ENCODE results near the gene AMIGO3. TPM values are rescaled to one million over a fixed set of nuclear protein-coding genes. Genes with fewer than 3 reads are reported as not detected.

The AMIGO3 gene, protein sequence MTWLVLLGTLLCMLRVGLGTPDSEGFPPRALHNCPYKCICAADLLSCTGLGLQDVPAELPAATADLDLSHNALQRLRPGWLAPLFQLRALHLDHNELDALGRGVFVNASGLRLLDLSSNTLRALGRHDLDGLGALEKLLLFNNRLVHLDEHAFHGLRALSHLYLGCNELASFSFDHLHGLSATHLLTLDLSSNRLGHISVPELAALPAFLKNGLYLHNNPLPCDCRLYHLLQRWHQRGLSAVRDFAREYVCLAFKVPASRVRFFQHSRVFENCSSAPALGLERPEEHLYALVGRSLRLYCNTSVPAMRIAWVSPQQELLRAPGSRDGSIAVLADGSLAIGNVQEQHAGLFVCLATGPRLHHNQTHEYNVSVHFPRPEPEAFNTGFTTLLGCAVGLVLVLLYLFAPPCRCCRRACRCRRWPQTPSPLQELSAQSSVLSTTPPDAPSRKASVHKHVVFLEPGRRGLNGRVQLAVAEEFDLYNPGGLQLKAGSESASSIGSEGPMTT
- not detected in 2 replicates for total RNA-seq

- peak; percentile 77 for DNase-seq (ENCODE audit: low read depth)
Observed at GRCh38 chr3:49719214-49719884, at the start of gene AMIGO3. AMIGO3 (minus strand) TSS chr3:49719684; CDS start chr3:49719465, 219 bp downstream.

- DNase-seq (ENCODE audit: low read depth) = no peak
Observed at GRCh38 chr3:49763981-49764380, 44.5 kb upstream of the AMIGO3 start.

DNA sequence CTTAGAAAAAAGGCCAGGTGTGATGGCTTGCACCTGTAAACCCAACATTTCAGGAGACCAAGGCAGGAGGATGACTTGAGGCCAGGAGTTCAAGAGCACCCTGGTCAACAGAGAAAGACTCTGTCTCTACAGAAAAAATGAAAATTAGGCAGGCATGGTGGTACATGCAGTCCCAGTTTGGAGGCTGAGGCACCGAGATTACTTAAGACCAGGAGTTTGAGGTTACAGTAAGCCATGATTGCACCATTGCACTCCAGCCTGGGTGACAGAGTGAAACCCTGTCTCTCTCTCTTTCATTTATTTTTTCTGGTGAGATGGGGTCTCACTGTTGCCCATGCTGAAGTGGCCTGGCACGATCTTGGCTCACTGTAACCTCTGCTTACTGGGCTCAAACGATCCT is 42.2 kb upstream of the AMIGO3 start:
- no peak for DNase-seq (ENCODE audit: low read depth)

DNA sequence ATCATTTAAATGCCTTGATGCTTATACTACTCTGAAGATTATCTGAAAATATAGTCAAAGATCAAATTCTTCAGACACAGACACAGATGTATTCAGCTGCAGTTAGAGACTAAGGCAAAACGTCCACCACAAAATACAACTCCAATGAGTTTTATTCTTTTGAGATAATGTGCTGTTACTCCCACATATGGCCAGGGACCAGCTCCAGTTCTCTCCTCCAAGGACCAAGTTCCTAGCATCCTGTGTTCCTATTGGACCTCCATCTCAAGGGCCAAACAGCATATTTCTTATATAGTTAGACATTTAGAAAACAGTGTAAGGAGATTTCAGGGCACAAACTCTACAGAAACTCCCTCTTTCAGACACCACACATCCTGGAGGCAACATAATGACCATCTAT is 39.7 kb upstream of the AMIGO3 start:
- DNase-seq (ENCODE audit: low read depth) = no peak

GRCh38 chr3:49757197-49757596 is 37.7 kb upstream of the AMIGO3 start:
- no peak for DNase-seq (ENCODE audit: low read depth)

GRCh38 chr3:49756036-49756435 is 36.6 kb upstream of the AMIGO3 start:
- DNase-seq (ENCODE audit: low read depth) = no peak

DNA sequence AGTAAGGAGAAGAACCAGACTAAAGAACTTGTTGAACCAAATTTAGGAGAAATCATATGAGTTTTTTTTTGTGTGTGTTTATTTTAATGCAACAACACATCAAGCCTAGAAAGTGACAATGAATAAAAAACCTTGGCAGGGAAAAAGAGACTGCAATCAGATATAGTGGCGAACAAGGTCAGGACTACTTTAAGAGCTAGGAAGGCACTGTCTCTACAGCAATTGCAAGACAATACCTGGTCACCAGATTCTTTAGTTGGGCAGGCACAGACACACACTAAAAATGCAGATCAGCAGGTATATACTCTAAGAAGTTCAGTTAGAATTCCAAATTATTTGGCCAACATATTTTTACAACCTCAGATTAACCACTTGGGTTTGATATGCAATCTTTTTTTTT is 35.1 kb upstream of the AMIGO3 start:
- no peak for DNase-seq (ENCODE audit: low read depth)

DNA sequence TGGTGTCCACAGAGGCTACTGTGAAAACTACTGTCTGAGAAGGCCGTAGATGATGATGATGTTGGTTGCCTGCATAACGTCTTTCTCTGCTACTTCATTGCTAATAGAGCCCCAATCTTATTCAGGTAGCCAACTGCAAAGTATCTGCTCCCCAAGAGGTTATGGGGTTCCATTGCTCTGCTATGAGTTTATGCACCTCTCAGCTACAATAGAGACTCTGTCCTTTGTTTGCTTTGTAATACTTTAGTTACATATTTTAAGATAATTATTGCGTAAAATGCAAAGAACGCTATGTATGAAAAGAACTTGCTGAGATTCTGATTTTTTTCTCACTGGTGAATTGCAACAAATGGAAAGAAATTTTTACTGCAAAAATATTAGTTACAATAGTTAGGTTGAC is 32.0 kb upstream of the AMIGO3 start:
- DNase-seq (ENCODE audit: low read depth) = no peak

DNA sequence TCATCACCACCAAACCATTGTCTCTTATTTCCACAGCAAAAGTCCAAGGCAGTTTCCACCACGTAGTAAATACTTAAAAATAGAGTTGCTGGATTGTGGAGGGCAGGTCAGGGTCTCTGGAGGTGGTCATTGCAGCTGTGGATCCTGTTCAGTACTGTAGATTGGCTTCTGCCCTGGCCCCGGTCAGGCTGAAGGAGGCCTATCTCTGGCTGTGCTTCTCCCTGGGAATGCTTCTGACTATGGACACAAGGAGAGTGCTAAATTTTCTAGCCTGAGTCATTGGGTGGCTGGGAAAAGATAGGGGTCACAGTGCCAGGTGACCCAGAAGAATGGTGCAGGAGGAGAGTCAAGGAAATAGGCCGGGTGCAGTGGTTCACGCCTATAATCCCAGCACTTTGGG is 30.6 kb upstream of the AMIGO3 start:
- DNase-seq (ENCODE audit: low read depth) = peak; percentile 58

GRCh38 chr3:49748874-49749273 is 29.4 kb upstream of the AMIGO3 start:
- DNase-seq (ENCODE audit: low read depth) = peak; percentile 10

DNA sequence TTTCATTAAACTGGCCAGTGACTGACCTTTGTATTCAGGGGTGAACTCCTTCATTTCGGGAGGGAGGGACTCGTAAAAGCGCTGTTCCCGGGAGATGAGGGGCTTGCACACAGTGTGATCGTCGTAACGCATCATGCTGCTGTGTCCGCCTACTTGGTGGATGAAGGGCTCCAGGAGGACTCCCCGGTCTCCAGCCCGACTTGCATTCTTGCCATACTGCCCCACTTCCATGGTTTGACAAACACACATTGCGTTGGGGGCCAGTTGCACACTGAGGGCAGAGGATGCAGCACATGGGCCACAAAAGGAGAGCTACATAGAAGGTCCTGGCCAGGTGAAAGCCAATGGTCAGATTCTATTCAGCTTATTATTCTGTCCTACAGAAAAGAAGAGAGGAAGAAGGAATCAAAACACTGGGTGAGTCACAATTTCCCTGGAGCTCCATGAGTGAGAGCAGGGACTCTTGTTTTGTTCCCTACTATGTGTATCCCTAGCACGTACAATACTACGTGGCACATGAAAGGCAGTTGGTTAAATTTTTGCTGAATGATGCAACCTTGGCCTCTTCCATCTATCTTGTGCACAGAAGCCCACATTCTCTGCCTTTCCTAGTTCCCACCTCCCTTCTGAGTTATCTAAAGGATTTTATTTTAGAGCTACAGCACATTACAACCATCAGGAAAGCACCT is 28.5 kb upstream of the AMIGO3 start:
- peak; percentile 93 for DNase-seq (ENCODE audit: low read depth)

GRCh38 chr3:49745986-49746385 is 26.5 kb upstream of the AMIGO3 start:
- peak; percentile 86 for DNase-seq (ENCODE audit: low read depth)

- DNase-seq (ENCODE audit: low read depth) = no peak
Observed at GRCh38 chr3:49740427-49740826, 20.9 kb upstream of the AMIGO3 start.

GRCh38 chr3:49738067-49738713 is 18.7 kb upstream of the AMIGO3 start:
- no peak for DNase-seq (ENCODE audit: low read depth)

- no peak for DNase-seq (ENCODE audit: low read depth)
Observed at GRCh38 chr3:49734752-49735151, 15.3 kb upstream of the AMIGO3 start.

GRCh38 chr3:49733551-49733950 is 14.1 kb upstream of the AMIGO3 start:
- DNase-seq (ENCODE audit: low read depth) = peak; percentile 23

DNA sequence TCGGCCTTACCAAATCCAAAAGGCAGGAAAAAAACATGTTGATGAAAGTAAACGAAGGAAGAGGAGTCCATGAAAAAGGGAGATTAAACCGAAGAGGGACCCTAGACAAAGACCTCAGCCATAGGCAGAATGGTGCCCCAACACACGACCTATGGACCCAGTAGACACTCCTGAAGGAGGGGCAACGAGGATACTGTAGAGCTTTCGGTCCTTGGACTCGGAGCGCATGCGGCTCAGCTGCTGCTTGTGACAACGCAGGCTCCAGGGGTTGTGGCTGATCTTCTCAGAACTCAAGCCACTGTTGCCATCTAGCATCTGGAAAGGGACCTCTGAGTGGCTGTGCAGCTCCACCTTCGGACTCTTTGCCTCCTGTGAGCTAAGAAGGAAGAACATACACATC is 13.1 kb upstream of the AMIGO3 start:
- no peak for DNase-seq (ENCODE audit: low read depth)

- DNase-seq (ENCODE audit: low read depth) = no peak
Observed at GRCh38 chr3:49729966-49730609, 10.6 kb upstream of the AMIGO3 start.

DNA sequence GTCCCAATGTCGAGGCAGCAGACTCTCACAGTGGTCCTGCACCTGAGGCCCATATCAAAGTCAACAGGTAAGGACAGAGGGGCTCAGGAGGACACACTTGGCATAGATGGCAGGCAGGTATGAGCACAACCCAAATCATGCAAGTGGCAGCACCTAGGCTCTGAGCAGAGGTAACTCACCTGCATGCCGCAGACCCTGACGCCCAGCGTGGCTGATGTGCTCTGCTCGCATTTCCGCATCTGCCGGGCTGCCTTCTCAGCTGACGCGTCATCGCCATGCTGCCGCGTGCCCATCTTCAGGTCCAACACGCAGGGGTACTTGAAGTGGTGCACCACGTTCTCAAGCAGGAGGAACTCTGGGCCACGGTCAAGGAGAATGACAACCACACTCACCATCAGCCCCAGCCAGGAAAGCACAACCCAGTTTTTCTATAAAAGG is 8.5 kb upstream of the AMIGO3 start:
- no peak for DNase-seq (ENCODE audit: low read depth)

GRCh38 chr3:49727154-49727923 is 7.9 kb upstream of the AMIGO3 start:
- no peak for DNase-seq (ENCODE audit: low read depth)

Measured in renal cortical epithelial cell (primary cell).